ENCODE data around the gene RHOBTB1. TPM values are rescaled to one million over a fixed set of nuclear protein-coding genes. Genes with fewer than 3 reads are reported as not detected.
A peak's percentile ranks its signal among the peaks of the same experiment; 100 is the strongest.

Gene RHOBTB1
- total and polyA plus RNA-seq, 9 of the 15 experiments (the other 6 are each of a cell fraction or from before 2014, with no cell fraction given), result 1.7 to 11.7 (median 9.3) TPM

DNA sequence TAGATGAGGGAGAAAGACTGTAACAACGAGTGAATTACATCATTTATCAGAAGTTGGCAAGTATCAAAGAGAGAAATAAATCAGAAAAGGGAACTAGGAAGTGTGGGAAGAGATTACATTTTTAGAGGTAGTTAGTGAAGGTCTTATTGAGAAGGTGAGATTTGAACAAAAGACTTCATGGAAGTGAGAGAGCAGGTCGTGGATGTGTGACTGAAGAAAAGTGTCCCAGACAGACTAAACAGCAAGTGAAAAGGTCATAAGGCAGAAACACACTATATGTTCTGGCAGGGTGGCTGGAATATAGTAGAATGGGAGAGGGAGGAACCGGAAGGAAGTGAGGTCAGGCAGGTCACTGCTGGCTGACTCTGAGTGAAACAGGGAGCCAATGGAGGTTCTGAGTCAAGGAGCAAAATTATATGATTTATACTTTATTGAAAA, 35.7 kb upstream of the RHOBTB1 start (continued):
- TF ChIP-seq ARID1B (IDR thresholded peaks at IDR 0.05) (peak; percentile 42; the same call in 1 of the 2 replicates), C11orf30 (IDR thresholded peaks at IDR 0.05; ENCODE audit: low read depth) (no peak), NFIX (CRISPR knock-in tag; IDR thresholded peaks at IDR 0.05; ENCODE audit: low read depth) (no peak), CBX5 (IDR thresholded peaks at IDR 0.05; ENCODE audit: borderline replicate concordance, low read depth) (no peak), ZNF197 (CRISPR knock-in tag; IDR thresholded peaks at IDR 0.05; ENCODE audit: low read depth) (no peak), ZNF124 (CRISPR knock-in tag; IDR thresholded peaks at IDR 0.05) (no peak), NR2C2 (CRISPR knock-in tag; IDR thresholded peaks at IDR 0.05) (no peak), NR2C2 (tag; IDR thresholded peaks at IDR 0.05) (peak; percentile 53), ZNF699 (CRISPR knock-in tag; IDR thresholded peaks at IDR 0.05; ENCODE audit: insufficient replicate concordance) (no peak), SRSF1 (IDR thresholded peaks at IDR 0.05; ENCODE audit: low read depth, low read length) (no peak), CBX3 (IDR thresholded peaks at IDR 0.05; ENCODE audit: borderline replicate concordance in 1 of 2, low read length in 2 of 2) (peak in 1 of 2 experiments; percentile 32; a peak in 1 of 3 replicates), SREBF2 (CRISPR knock-in tag; IDR thresholded peaks at IDR 0.05) (no peak), PCBP2 (IDR thresholded peaks at IDR 0.05; ENCODE audit: low read depth, low read length, poor library complexity, severe bottlenecking) (no peak)
- TF ChIP-seq, protein P1, sequence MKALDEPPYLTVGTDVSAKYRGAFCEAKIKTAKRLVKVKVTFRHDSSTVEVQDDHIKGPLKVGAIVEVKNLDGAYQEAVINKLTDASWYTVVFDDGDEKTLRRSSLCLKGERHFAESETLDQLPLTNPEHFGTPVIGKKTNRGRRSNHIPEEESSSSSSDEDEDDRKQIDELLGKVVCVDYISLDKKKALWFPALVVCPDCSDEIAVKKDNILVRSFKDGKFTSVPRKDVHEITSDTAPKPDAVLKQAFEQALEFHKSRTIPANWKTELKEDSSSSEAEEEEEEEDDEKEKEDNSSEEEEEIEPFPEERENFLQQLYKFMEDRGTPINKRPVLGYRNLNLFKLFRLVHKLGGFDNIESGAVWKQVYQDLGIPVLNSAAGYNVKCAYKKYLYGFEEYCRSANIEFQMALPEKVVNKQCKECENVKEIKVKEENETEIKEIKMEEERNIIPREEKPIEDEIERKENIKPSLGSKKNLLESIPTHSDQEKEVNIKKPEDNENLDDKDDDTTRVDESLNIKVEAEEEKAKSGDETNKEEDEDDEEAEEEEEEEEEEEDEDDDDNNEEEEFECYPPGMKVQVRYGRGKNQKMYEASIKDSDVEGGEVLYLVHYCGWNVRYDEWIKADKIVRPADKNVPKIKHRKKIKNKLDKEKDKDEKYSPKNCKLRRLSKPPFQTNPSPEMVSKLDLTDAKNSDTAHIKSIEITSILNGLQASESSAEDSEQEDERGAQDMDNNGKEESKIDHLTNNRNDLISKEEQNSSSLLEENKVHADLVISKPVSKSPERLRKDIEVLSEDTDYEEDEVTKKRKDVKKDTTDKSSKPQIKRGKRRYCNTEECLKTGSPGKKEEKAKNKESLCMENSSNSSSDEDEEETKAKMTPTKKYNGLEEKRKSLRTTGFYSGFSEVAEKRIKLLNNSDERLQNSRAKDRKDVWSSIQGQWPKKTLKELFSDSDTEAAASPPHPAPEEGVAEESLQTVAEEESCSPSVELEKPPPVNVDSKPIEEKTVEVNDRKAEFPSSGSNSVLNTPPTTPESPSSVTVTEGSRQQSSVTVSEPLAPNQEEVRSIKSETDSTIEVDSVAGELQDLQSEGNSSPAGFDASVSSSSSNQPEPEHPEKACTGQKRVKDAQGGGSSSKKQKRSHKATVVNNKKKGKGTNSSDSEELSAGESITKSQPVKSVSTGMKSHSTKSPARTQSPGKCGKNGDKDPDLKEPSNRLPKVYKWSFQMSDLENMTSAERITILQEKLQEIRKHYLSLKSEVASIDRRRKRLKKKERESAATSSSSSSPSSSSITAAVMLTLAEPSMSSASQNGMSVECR (CRISPR knock-in tag; IDR thresholded peaks at IDR 0.05), result no peak
- TF ChIP-seq, protein P2, sequence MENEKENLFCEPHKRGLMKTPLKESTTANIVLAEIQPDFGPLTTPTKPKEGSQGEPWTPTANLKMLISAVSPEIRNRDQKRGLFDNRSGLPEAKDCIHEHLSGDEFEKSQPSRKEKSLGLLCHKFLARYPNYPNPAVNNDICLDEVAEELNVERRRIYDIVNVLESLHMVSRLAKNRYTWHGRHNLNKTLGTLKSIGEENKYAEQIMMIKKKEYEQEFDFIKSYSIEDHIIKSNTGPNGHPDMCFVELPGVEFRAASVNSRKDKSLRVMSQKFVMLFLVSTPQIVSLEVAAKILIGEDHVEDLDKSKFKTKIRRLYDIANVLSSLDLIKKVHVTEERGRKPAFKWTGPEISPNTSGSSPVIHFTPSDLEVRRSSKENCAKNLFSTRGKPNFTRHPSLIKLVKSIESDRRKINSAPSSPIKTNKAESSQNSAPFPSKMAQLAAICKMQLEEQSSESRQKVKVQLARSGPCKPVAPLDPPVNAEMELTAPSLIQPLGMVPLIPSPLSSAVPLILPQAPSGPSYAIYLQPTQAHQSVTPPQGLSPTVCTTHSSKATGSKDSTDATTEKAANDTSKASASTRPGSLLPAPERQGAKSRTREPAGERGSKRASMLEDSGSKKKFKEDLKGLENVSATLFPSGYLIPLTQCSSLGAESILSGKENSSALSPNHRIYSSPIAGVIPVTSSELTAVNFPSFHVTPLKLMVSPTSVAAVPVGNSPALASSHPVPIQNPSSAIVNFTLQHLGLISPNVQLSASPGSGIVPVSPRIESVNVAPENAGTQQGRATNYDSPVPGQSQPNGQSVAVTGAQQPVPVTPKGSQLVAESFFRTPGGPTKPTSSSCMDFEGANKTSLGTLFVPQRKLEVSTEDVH (IDR thresholded peaks at IDR 0.05; ENCODE audit: low read depth, partially characterized antibody), result no peak
- TF ChIP-seq, protein P3, sequence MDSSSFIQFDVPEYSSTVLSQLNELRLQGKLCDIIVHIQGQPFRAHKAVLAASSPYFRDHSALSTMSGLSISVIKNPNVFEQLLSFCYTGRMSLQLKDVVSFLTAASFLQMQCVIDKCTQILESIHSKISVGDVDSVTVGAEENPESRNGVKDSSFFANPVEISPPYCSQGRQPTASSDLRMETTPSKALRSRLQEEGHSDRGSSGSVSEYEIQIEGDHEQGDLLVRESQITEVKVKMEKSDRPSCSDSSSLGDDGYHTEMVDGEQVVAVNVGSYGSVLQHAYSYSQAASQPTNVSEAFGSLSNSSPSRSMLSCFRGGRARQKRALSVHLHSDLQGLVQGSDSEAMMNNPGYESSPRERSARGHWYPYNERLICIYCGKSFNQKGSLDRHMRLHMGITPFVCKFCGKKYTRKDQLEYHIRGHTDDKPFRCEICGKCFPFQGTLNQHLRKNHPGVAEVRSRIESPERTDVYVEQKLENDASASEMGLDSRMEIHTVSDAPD (CRISPR knock-in tag; IDR thresholded peaks at IDR 0.05), result no peak
- TF ChIP-seq, protein P4, sequence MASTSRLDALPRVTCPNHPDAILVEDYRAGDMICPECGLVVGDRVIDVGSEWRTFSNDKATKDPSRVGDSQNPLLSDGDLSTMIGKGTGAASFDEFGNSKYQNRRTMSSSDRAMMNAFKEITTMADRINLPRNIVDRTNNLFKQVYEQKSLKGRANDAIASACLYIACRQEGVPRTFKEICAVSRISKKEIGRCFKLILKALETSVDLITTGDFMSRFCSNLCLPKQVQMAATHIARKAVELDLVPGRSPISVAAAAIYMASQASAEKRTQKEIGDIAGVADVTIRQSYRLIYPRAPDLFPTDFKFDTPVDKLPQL (IDR thresholded peaks at IDR 0.05; ENCODE audit: extremely low read depth, insufficient read length), result no peak

Measured in K562 (cell line).